ENCODE data around the gene PAXIP1.

Gene PAXIP1

DNA sequence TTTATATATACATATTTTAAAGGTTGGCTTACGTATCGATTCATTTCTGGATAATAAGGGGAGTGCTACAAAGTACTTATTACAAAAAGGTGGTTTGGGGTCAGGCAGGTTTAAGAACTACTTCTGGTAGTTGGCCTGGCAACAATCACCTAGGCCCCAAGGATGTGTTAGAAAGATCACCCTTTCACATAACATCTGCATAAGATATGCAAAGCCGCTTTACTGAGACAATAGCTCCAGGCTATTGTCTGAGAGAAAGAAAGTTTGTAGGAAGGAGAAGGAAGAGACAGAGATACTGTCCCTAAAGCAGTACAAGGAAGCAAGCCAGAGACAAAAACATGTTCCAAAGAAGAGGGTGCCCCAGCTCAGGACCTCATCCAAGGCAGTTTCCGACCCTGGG, 6.2 kb downstream of the PAXIP1 start:
- TF ChIP-seq, protein P1, sequence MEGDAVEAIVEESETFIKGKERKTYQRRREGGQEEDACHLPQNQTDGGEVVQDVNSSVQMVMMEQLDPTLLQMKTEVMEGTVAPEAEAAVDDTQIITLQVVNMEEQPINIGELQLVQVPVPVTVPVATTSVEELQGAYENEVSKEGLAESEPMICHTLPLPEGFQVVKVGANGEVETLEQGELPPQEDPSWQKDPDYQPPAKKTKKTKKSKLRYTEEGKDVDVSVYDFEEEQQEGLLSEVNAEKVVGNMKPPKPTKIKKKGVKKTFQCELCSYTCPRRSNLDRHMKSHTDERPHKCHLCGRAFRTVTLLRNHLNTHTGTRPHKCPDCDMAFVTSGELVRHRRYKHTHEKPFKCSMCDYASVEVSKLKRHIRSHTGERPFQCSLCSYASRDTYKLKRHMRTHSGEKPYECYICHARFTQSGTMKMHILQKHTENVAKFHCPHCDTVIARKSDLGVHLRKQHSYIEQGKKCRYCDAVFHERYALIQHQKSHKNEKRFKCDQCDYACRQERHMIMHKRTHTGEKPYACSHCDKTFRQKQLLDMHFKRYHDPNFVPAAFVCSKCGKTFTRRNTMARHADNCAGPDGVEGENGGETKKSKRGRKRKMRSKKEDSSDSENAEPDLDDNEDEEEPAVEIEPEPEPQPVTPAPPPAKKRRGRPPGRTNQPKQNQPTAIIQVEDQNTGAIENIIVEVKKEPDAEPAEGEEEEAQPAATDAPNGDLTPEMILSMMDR (IDR thresholded peaks at IDR 0.05; ENCODE audit: low read depth, low read length, missing control alignments): no peak
- no peak for DNase-seq (ENCODE audit: extremely low read depth, low read depth)
- H3K4me3 ChIP-seq (replicated peaks; ENCODE audit: low read depth, low read length): no peak overlapping the region

DNA sequence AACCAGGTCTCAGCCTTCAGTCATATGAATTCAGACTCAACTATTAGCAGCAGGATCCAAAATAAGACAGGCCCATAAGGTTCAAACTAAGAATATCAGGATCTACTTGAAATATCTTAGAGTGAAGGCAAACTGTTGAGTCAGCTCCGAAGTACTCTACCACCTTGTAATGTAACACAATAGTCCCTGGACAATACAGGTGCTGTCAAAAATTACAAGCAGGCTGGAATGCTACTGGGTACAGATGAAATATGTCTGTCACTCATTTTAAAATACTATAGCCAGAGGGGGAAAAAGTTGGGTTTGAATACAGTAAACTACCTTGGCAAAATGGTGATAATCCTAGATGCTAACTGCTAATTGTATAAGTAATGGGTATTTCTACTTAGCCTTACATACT, 6.8 kb downstream of the PAXIP1 start:
- no peak overlapping the region for H3K4me3 ChIP-seq (replicated peaks; ENCODE audit: low read depth, low read length)
- TF ChIP-seq, protein P1 (IDR thresholded peaks at IDR 0.05; ENCODE audit: low read depth, low read length, missing control alignments): no peak
- DNase-seq (ENCODE audit: extremely low read depth, low read depth): no peak

DNA sequence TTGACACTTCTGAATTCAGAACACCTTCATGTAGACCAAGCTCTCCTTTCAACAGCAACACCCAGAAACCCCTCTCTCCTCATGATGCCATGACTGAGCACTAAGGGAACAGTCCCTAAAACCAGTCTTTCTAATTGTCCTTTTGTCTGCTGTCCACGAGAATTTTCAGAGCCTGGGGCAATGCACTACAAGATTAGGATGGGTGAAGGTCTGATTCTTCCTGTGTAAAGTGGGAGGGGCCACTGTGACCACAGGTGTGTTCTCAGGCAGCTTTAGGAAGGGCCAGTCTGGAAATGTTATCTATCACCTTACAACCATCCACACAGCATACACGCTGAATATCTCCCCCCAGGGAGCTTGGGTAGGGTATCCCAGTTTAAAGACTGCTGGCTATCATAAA, 7.9 kb downstream of the PAXIP1 start:
- no peak for DNase-seq (ENCODE audit: extremely low read depth, low read depth)
- TF ChIP-seq, protein P1 (IDR thresholded peaks at IDR 0.05; ENCODE audit: low read depth, low read length, missing control alignments): no peak
- H3K4me3 ChIP-seq (replicated peaks; ENCODE audit: low read depth, low read length): no peak overlapping the region

DNA sequence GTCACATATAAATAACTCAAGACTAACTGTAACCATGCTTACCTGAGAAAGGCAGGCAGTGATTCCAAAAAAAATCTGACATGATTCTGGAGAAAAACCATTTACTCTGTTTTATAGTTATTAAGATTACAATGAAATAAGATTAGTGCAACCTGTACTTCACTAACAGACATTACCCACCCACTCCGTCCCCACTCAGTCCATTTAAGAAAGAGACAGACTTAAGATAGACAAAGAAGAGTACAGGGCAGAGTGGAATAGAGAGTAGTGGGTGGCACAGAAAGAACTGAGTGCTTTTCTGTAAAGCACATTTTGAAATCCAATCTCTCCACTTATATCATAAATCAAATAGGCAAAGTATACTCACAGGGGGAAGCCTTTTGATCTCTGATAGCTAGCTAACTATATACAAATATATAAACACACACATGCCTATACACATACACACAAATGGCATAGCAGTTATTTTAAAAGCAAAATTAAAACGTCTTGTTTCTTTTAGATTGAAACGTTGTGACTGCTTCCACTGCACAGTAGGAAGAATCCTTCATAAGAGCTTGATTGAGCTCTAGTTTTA, 11.9 kb downstream of the PAXIP1 start:
- H3K4me3 ChIP-seq (replicated peaks; ENCODE audit: low read depth, low read length): no peak overlapping the region
- TF ChIP-seq, protein P1 (IDR thresholded peaks at IDR 0.05; ENCODE audit: low read depth, low read length, missing control alignments): no peak
- DNase-seq (ENCODE audit: extremely low read depth, low read depth): no peak

DNA sequence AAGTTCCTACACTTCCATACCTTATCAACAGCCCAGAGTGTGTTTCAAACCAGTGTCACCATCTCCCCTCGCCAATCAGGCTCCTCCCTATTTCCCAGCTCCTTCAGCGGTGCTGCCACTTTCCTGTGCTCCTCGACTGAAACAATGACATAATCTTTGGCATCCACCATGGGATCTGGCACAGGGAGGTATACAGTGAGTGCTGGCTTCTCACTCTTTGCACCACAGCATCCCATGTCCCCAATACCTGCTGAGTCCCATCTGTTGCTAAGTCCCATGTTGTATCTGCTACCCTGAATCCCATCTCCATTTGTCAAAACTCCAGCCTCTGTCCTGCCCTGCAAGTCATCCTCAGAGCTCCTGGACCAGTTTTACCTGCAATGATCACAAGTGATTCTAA, 15.4 kb downstream of the PAXIP1 start:
- no peak for DNase-seq (ENCODE audit: extremely low read depth, low read depth)
- no peak overlapping the region for H3K4me3 ChIP-seq (replicated peaks; ENCODE audit: low read depth, low read length)
- TF ChIP-seq, protein P1 (IDR thresholded peaks at IDR 0.05; ENCODE audit: low read depth, low read length, missing control alignments): no peak

DNA sequence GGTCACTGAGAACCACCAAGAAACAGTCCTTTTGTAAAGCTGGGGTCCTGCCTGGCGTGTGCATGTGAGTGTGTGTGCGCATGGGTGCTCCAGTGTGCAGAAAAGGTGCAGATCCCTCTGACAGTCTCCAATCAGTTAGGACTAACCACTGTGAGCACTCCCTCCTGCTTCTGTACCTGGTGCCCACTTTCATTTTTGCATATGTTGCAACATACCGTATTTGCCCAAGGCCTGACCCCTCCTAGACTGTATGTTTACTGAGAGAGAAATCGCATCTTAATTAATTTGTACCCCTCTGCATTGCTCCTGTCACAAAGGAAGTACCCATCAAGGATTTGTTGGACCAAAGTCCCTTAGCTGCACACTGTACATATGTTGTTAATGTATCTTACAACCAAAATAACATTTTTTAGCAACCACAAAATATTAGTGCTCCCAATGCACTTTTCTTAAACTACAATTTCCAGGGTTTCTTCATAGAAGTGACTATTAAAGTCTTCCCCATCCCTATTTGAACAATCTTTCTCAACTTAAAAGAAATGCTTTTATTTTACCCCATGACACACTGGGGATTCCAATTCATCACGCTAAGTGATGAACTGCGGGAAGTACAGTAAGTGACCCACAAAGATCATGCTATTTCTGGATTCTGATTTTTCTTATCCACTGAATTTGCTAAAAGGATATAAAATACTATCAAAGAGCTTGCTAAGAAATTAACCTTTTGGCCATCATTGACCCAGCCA, 16.6 kb downstream of the PAXIP1 start:
- TF ChIP-seq, protein P1 (IDR thresholded peaks at IDR 0.05; ENCODE audit: low read depth, low read length, missing control alignments): no peak
- no peak for DNase-seq (ENCODE audit: extremely low read depth, low read depth)
- H3K4me3 ChIP-seq (replicated peaks; ENCODE audit: low read depth, low read length): no peak overlapping the region

All from HFF-Myc (cell line).